Testis (tissue), 2 donors: Measurements from ENCODE around the gene CCP110.

Experiments used
- POLR2A ChIP-seq: fragments of 450-650 bp; IDR thresholded peaks from one replicate; pipeline ENCODE4 v1.6.1; 2017; ENCODE audit warnings: antibody characterized with exemption, mild to moderate bottlenecking, moderate library complexity
- TF ChIP-seq, protein P1 (sequence below), 3 experiments: fragments of 450-650 bp in 2 of 3; fragments of 200-600 bp in 1 of 3; sonication (generic) in 1 of 3; IDR thresholded peaks; one replicate each; pipeline ENCODE4 v1.5.1; 2016 to 2019; ENCODE audit warnings: antibody characterized with exemption in 3 of 3, mild to moderate bottlenecking in 2 of 3, moderate library complexity in 1 of 3

- TF ChIP-seq, protein P1, sequence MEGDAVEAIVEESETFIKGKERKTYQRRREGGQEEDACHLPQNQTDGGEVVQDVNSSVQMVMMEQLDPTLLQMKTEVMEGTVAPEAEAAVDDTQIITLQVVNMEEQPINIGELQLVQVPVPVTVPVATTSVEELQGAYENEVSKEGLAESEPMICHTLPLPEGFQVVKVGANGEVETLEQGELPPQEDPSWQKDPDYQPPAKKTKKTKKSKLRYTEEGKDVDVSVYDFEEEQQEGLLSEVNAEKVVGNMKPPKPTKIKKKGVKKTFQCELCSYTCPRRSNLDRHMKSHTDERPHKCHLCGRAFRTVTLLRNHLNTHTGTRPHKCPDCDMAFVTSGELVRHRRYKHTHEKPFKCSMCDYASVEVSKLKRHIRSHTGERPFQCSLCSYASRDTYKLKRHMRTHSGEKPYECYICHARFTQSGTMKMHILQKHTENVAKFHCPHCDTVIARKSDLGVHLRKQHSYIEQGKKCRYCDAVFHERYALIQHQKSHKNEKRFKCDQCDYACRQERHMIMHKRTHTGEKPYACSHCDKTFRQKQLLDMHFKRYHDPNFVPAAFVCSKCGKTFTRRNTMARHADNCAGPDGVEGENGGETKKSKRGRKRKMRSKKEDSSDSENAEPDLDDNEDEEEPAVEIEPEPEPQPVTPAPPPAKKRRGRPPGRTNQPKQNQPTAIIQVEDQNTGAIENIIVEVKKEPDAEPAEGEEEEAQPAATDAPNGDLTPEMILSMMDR (IDR thresholded peaks at IDR 0.05) = no peak
- TF ChIP-seq POLR2A = no peak
These were observed 36.9 kb upstream of the CCP110 start for GRCh38 chr16:19486750-19487325.
